ENCODE data around the gene G3BP2.
A peak's percentile ranks its signal among the peaks of the same experiment; 100 is the strongest.
"Not testable (repeated sequence)": the region's sequence is repeated elsewhere in the genome, so short reads cannot be mapped to it uniquely, and the experiment has no call there.

- not testable (repeated sequence) for TF ChIP-seq CTCF (IDR thresholded peaks at IDR 0.05 in 4 of 5, conservative IDR thresholded peaks at IDR 0.05 in 1 of 5)
- peak; percentile 48 to 54 for TF ChIP-seq POLR2A (IDR thresholded peaks at IDR 0.05)
Measured at GRCh38 chr4:75692066-75692465, 18.9 kb upstream of the G3BP2 start.

All from gastrocnemius medialis (tissue), 4 donors.